Peyer's patch (tissue), 4 donors: ENCODE data around the gene TPRG1L. TPM values are rescaled to one million over a fixed set of nuclear protein-coding genes. Genes with fewer than 3 reads are reported as not detected.

Experiments used
- DNase-seq, 3 donors: peaks; one replicate each; pipeline ENCODE4 v3.0.0-alpha.2; 2017 to 2019
- H3K27ac ChIP-seq, 4 donors: fragments of 200-600 bp; sonication (generic); one replicate each; pipeline ENCODE4 v1.5.1; 2016 to 2019
- H3K27me3 ChIP-seq, 2 donors: fragments of 200-600 bp; sonication (generic); one replicate each; pipeline ENCODE4 v1.5.1; 2019
- H3K36me3 ChIP-seq, 3 donors: fragments of 200-600 bp; sonication (generic); one replicate each; pipeline ENCODE4 v1.5.1; 2016 to 2019
- H3K4me1 ChIP-seq, 4 donors: fragments of 200-600 bp; sonication (generic); one replicate each; pipeline ENCODE4 v1.5.1; 2016 to 2019
- H3K4me3 ChIP-seq, 4 donors: fragments of 200-600 bp; sonication (generic); 1 replicate in 3 of 4; 2 replicates in 1 of 4; pipeline ENCODE4 v1.5.1; 2016 to 2019; ENCODE audit warnings: mild to moderate bottlenecking in 1 of 4
- H3K9me3 ChIP-seq, 4 donors: fragments of 200-600 bp; sonication (generic); one replicate each; pipeline ENCODE4 v1.5.1; 2016 to 2019; ENCODE audit warnings: mild to moderate bottlenecking in 1 of 4
- POLR2A ChIP-seq, 2 donors: fragments of 450-650 bp; IDR thresholded peaks; one replicate each; pipeline ENCODE4 v1.5.1; 2017; ENCODE audit warnings: antibody characterized with exemption in 2 of 2, mild to moderate bottlenecking in 2 of 2, moderate library complexity in 2 of 2
- total RNA-seq, 4 donors: library from RNA; depleted of rRNA; stranded (reverse); fragments of >200 nt; gene quantifications; one replicate each; pipeline ENCODE4 v1.1.0, GENCODE V29; 2016
- TF ChIP-seq, protein P1 (sequence below), 6 experiments: fragments of 450-650 bp in 4 of 6; fragments of 200-600 bp in 2 of 6; sonication (generic) in 1 of 6; IDR thresholded peaks; one replicate each; pipeline ENCODE4 v1.5.1; 2017 to 2019; ENCODE audit warnings: antibody characterized with exemption in 6 of 6, mild to moderate bottlenecking in 3 of 6, moderate library complexity in 1 of 6

Gene TPRG1L
- total RNA-seq, 4 donors from 2014 or later: 16.5 to 93.9 (median 71.3) TPM

DNA sequence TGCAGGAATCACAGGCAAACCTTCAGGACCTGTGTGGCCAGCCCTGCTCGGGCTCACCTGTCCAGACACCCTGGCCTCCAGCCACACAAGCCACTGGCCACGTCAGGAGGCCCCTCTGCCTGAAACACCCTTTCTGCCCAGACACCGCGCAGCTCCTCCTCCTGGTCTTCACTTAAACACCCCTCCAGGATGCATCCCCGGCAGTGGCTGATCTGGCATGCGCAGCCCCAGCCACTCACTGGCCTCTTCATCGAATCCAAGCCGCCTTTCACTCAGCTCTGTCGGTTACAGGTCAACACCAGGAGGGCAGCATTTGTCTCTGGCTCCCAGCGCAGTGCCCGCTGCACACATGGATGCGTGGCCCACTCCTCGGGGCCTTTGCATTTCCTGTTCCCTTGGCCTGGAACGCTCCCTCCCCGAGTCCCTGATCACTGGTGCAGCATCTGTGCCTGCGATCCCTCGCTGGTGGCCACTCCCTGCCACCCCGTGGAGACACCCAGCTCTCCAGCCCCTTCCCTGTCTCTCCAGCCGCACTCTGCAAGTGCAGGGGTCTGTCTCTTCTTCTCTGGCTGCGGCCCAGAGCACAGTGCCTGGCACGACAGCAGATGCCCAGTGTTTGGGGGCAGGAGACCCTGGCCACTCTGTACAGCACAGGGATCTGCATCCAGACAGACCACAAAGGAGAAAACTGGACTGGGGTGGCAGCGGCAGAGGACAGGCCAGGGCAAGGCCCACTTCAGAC, 9.4 kb downstream of the TPRG1L start:
- H3K36me3 ChIP-seq: peaks cover 0 to 96% (median 0%) of the 10 kb centered on the region in 3 donors
- no peak overlapping the region for H3K4me3 ChIP-seq
- TF ChIP-seq, protein P1, sequence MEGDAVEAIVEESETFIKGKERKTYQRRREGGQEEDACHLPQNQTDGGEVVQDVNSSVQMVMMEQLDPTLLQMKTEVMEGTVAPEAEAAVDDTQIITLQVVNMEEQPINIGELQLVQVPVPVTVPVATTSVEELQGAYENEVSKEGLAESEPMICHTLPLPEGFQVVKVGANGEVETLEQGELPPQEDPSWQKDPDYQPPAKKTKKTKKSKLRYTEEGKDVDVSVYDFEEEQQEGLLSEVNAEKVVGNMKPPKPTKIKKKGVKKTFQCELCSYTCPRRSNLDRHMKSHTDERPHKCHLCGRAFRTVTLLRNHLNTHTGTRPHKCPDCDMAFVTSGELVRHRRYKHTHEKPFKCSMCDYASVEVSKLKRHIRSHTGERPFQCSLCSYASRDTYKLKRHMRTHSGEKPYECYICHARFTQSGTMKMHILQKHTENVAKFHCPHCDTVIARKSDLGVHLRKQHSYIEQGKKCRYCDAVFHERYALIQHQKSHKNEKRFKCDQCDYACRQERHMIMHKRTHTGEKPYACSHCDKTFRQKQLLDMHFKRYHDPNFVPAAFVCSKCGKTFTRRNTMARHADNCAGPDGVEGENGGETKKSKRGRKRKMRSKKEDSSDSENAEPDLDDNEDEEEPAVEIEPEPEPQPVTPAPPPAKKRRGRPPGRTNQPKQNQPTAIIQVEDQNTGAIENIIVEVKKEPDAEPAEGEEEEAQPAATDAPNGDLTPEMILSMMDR (IDR thresholded peaks at IDR 0.05): no peak
- no peaks in the 10 kb centered on the region for H3K9me3 ChIP-seq
- no peak for DNase-seq
- no peaks in the 10 kb centered on the region for H3K4me1 ChIP-seq
- no peaks in the 10 kb centered on the region for H3K27me3 ChIP-seq
- H3K27ac ChIP-seq: no peak overlapping the region

DNA sequence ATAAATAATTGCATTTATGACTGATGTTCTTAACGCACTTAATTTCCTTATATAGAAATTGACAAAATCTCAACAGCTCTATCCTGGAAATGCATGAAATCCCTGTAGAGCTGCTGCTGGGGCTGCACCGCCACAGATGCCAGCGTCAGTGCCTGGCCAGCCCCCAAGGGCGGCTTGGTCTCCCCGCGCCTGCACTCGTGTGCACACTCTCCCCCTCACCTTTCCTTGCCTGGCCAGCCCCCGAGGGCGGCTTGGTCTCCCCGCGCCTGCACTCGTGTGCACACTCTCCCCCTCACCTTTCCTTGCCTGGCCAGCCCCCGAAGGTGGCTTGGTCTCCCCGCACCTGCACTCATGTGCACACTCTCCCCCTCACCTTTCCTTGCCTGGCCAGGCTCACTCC, 11.3 kb downstream of the TPRG1L start:
- Histone ChIP-seq H3K4me1 (no peaks in the 10 kb centered on the region), H3K27me3 (no peaks in the 10 kb centered on the region), H3K4me3 (no peak overlapping the region), H3K36me3 (peaks cover 0 to 97% (median 0%) of the 10 kb centered on the region in 3 donors), H3K9me3 (no peaks in the 10 kb centered on the region), H3K27ac (no peak overlapping the region)
- TF ChIP-seq, protein P1 (IDR thresholded peaks at IDR 0.05): no peak
- no peak for TF ChIP-seq POLR2A (IDR thresholded peaks at IDR 0.05)
- DNase-seq: peak in 1 of 3 donors; percentile 12

GRCh38 chr1:3636531-3636930, 11.7 kb downstream of the TPRG1L start:
- Histone ChIP-seq H3K36me3 (peaks cover 0 to 96% (median 0%) of the 10 kb centered on the region in 3 donors), H3K27ac (no peak overlapping the region), H3K9me3 (no peaks in the 10 kb centered on the region), H3K4me3 (no peak overlapping the region), H3K27me3 (no peaks in the 10 kb centered on the region), H3K4me1 (no peaks in the 10 kb centered on the region)
- TF ChIP-seq, protein P1 (IDR thresholded peaks at IDR 0.05): no peak
- TF ChIP-seq POLR2A (IDR thresholded peaks at IDR 0.05): no peak
- DNase-seq: peak in 1 of 3 donors; percentile 15

- Histone ChIP-seq H3K36me3 (peaks cover 0 to 81% (median 0%) of the 10 kb centered on the region in 3 donors), H3K4me3 (no peak overlapping the region), H3K27me3 (no peaks in the 10 kb centered on the region), H3K4me1 (no peaks in the 10 kb centered on the region), H3K9me3 (no peaks in the 10 kb centered on the region), H3K27ac (no peak overlapping the region)
- no peak for TF ChIP-seq POLR2A (IDR thresholded peaks at IDR 0.05)
- TF ChIP-seq, protein P1 (IDR thresholded peaks at IDR 0.05): no peak
- DNase-seq: peak in 1 of 3 donors; percentile 7
Measured at GRCh38 chr1:3638027-3638426, 13.2 kb downstream of the TPRG1L start.

GRCh38 chr1:3638676-3639075, 13.9 kb downstream of the TPRG1L start:
- Histone ChIP-seq H3K27ac (no peak overlapping the region), H3K27me3 (no peaks in the 10 kb centered on the region), H3K9me3 (no peaks in the 10 kb centered on the region), H3K36me3 (peaks cover 0 to 77% (median 0%) of the 10 kb centered on the region in 3 donors), H3K4me1 (no peaks in the 10 kb centered on the region), H3K4me3 (no peak overlapping the region)
- DNase-seq: peak in 1 of 3 donors; percentile 9
- TF ChIP-seq, protein P1 (IDR thresholded peaks at IDR 0.05): no peak
- no peak for TF ChIP-seq POLR2A (IDR thresholded peaks at IDR 0.05)
